ENCODE results near the gene LDLRAD3. TPM values are rescaled to one million over a fixed set of nuclear protein-coding genes. Genes with fewer than 3 reads are reported as not detected.

The LDLRAD3 gene
- total RNA-seq, 1 donor from 2014 or later, result 35.6 TPM

- Histone ChIP-seq H3K27me3 (no peaks in the 10 kb centered on the region), H3K79me2 (ENCODE audit: low read depth) (peaks cover 40% of the 10 kb centered on the region), H2AFZ (replicated peaks) (no peak overlapping the region), H3K9ac (no peak overlapping the region), H3K9me3 (ENCODE audit: low read depth) (no peaks in the 10 kb centered on the region), H3K4me2 (no peak overlapping the region), H3K4me1 (peaks cover 55% of the 10 kb centered on the region), H4K20me1 (ENCODE audit: low read depth) (peaks cover 6% of the 10 kb centered on the region), H3K27ac (no peak overlapping the region), H3F3A (ENCODE audit: low read depth) (peaks cover 29% of the 10 kb centered on the region), H3K36me3 (no peaks in the 10 kb centered on the region), H3K4me3 (no peak overlapping the region)
- DNase-seq (ENCODE audit: low spot score), result no peak
- peaks cover 7% of the 10 kb centered on the region for H3K9me3 Mint-ChIP-seq
- H3K4me1 Mint-ChIP-seq, result peaks cover 54% of the 10 kb centered on the region
- no peak overlapping the region for H3K4me3 Mint-ChIP-seq
- H3K36me3 Mint-ChIP-seq, result peaks cover 14% of the 10 kb centered on the region
- peaks cover 6% of the 10 kb centered on the region for H3K27me3 Mint-ChIP-seq (ENCODE audit: insufficient read depth, low read depth)
- no peak for TF ChIP-seq EZH2 (IDR thresholded peaks at IDR 0.05)
- no peak for TF ChIP-seq EZH2phosphoT487 (IDR thresholded peaks at IDR 0.05)
- no peak for TF ChIP-seq CTCF (IDR thresholded peaks at IDR 0.05)
- H3K27ac Mint-ChIP-seq, result no peak overlapping the region
These were observed 109.4 kb downstream of the LDLRAD3 start for GRCh38 chr11:36053281-36053680.

- Mint-ChIP-seq H3K4me3 (no peak overlapping the region), H3K9me3 (peaks cover 7% of the 10 kb centered on the region), H3K27me3 (ENCODE audit: insufficient read depth, low read depth) (peaks cover 6% of the 10 kb centered on the region), H3K36me3 (peaks cover 14% of the 10 kb centered on the region), H3K4me1 (peaks cover 48% of the 10 kb centered on the region), H3K27ac (no peak overlapping the region)
- Histone ChIP-seq H3K79me2 (ENCODE audit: low read depth) (peaks cover 42% of the 10 kb centered on the region), H3K9me3 (ENCODE audit: low read depth) (no peaks in the 10 kb centered on the region), H3F3A (ENCODE audit: low read depth) (peaks cover 23% of the 10 kb centered on the region), H2AFZ (replicated peaks) (no peak overlapping the region), H3K4me1 (peaks cover 49% of the 10 kb centered on the region), H3K27ac (no peak overlapping the region), H3K27me3 (no peaks in the 10 kb centered on the region), H3K4me2 (no peak overlapping the region), H3K4me3 (no peak overlapping the region), H3K9ac (no peak overlapping the region), H4K20me1 (ENCODE audit: low read depth) (peaks cover 6% of the 10 kb centered on the region), H3K36me3 (no peaks in the 10 kb centered on the region)
- TF ChIP-seq EZH2 (IDR thresholded peaks at IDR 0.05) (no peak), CTCF (IDR thresholded peaks at IDR 0.05) (no peak), EZH2phosphoT487 (IDR thresholded peaks at IDR 0.05) (no peak)
- no peak for DNase-seq (ENCODE audit: low spot score)
These were observed 110.0 kb downstream of the LDLRAD3 start for GRCh38 chr11:36053862-36054261.

GRCh38 chr11:36054628-36055027, 110.8 kb downstream of the LDLRAD3 start:
- Histone ChIP-seq H3K4me1 (peaks cover 42% of the 10 kb centered on the region), H3K27ac (no peak overlapping the region), H3K79me2 (ENCODE audit: low read depth) (peaks cover 50% of the 10 kb centered on the region), H3K36me3 (no peaks in the 10 kb centered on the region), H3K27me3 (no peaks in the 10 kb centered on the region), H2AFZ (replicated peaks) (no peak overlapping the region), H3K4me2 (no peak overlapping the region), H3K9me3 (ENCODE audit: low read depth) (no peaks in the 10 kb centered on the region), H3K9ac (no peak overlapping the region), H3F3A (ENCODE audit: low read depth) (peaks cover 15% of the 10 kb centered on the region), H4K20me1 (ENCODE audit: low read depth) (peaks cover under 1% of the 10 kb centered on the region), H3K4me3 (no peak overlapping the region)
- peaks cover 41% of the 10 kb centered on the region for H3K4me1 Mint-ChIP-seq
- peaks cover 11% of the 10 kb centered on the region for H3K9me3 Mint-ChIP-seq
- no peak for DNase-seq (ENCODE audit: low spot score)
- peaks cover 6% of the 10 kb centered on the region for H3K27me3 Mint-ChIP-seq (ENCODE audit: insufficient read depth, low read depth)
- no peak for TF ChIP-seq EZH2phosphoT487 (IDR thresholded peaks at IDR 0.05)
- no peak for TF ChIP-seq EZH2 (IDR thresholded peaks at IDR 0.05)
- no peak for TF ChIP-seq CTCF (IDR thresholded peaks at IDR 0.05)
- peaks cover 18% of the 10 kb centered on the region for H3K36me3 Mint-ChIP-seq
- no peak overlapping the region for H3K4me3 Mint-ChIP-seq
- no peak overlapping the region for H3K27ac Mint-ChIP-seq
